DMS79 (cell line): ENCODE measurements around the gene SHPK.
A peak's percentile ranks its signal among the peaks of the same experiment; 100 is the strongest.
"Not testable (repeated sequence)": the region's sequence is repeated elsewhere in the genome, so short reads cannot be mapped to it uniquely, and the experiment has no call there.

ENCODE experiments used
- DNase-seq: peaks from one replicate; lab custom pipeline; 2025; lab: John Stamatoyannopoulos, UW

Gene SHPK

GRCh38 chr17:3590231-3590630 lies 45.8 kb downstream of the SHPK start:
- peak; percentile 33 for DNase-seq

GRCh38 chr17:3589784-3590183 lies 46.3 kb downstream of the SHPK start:
- DNase-seq = no peak

DNA sequence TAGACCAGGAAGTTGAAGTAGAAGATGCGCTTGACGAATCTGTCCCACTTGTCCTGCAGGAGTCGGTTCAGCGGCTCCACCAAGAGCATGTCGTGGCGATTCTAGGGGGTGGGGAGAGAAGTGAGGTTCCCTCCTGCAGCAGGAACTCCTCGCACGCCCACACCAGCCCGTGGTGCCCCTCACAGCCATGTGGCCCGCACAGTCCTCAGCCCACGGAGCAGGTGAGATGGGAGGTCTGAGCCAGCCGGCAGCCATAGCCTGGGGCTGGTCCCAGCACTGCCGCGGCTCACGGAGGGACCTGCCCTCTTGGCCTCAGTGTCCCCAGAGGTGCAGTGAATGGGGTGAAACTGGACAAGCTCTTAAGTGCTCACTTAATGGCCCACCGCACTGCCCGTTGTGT lies 50.2 kb downstream of the SHPK start:
- DNase-seq = no peak

DNA sequence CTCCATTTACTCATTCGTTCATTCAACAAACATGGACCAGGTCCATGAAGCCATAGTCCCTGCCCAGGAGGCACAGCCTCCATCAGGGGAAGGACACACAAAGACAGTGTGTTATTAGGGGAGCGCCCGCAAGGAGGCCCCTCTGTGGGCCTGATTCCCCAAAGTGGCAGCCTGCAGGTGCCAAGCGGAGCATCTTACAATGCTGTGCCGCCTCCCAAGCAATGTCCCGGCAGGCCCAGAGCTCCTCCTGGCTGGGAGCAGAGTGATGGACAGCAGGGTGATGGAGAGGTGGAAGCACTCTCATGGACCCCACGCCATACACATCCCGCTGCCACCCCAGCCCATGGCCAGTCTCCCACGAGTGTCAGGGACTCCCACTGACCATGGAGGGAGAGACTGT lies 52.6 kb downstream of the SHPK start:
- DNase-seq = no peak

DNA sequence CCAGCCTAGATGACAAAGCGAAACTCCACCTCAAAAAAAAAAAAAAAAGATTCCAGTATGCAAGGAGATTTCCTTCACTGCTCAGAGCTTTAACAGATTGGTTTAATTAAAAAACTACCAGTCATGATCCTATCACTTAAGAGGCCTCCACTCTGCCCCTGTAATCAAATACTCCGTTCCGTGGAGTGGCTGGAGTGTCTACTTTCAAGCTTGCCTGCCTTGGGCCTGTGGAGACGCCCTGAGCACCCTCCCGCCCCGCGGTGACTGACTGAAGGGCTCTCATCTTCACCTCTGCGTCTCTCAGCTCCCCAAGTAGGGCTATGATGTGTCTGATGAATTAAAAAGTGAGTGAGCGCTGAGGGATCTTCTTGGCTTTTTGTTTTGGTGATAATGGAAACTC lies 53.1 kb downstream of the SHPK start:
- peak; percentile 91 for DNase-seq

- not testable (repeated sequence) for DNase-seq
Observed at GRCh38 chr17:3578667-3579066, 57.4 kb downstream of the SHPK start.

DNA sequence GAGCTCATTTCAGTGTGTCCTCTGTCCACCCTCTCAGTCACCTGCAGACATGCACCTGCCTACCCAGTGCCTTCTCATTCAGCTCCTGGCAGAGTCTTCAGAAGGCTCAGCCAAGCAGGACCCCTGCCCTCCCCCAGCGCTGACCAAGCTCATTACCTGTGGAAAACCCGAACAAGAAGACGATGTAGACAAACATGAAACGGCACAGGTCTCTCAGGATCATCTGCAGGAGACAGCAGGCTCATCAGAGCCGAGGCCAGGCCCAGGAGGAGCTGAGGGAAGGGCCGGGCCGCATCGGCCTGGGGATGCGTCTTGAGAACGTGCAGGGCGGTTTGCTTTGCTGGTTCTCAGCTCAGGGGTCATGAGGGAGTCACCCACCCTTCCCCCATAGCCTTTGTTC lies 59.1 kb downstream of the SHPK start:
- no peak for DNase-seq

DNA sequence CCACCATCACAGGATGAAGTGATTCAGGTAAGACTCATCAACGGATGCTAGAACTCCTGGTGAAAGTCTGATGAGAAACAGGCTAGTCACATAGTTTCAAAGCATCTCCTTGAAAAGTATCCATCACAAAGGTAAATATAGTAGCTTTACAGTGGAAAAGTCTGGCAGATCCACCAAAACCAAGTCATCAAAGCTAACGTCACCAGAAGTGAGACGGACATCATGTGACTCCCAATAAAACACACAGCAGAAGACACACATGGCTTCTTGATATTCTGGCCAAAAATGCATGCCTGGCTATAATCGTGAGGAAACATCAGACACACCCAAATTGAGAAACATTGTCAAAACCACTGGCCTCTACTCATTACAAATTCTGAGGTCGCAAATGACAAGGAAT lies 60.5 kb downstream of the SHPK start:
- DNase-seq = no peak

- no peak for DNase-seq
Observed at GRCh38 chr17:3574231-3574630, 61.8 kb downstream of the SHPK start.

- DNase-seq = no peak
Observed at GRCh38 chr17:3573246-3574100, 62.6 kb downstream of the SHPK start.

GRCh38 chr17:3572231-3572630 lies 63.8 kb downstream of the SHPK start:
- no peak for DNase-seq

- DNase-seq = peak; percentile 69
Observed at GRCh38 chr17:3571043-3571900, 64.8 kb downstream of the SHPK start.

DNA sequence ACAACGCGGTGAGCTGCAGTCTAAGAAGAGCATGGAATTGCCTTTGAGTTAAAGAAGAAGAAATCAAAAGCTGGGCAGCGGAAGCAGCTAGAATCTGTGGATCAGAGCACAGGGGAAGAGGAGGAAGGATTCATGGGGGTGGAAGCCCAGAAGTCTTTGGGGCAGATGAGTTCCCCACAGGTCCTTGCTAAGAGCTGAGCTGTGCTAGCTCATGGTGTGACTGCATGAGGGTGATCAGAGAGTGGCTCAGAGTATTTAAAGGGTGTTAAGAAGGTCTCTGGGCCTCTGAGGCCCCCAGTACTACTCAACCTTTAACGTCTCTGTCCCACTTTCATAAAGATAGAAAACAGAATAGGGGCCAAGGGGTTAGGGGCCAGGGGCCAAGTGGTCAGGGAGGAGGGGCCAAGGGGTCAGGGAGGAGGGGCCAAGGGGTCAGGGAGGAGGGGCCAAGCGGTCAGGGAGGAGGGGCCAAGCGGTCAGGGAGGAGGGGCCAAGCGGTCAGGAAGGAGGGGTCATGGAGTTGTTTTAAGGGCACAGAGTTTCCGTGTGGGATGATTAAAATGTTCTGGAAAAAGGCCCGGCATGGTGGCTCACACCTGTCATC lies 66.4 kb downstream of the SHPK start:
- no peak for DNase-seq

GRCh38 chr17:3566551-3566950 lies 69.5 kb downstream of the SHPK start:
- no peak for DNase-seq

GRCh38 chr17:3565143-3565542 lies 70.9 kb downstream of the SHPK start:
- DNase-seq = no peak

DNA sequence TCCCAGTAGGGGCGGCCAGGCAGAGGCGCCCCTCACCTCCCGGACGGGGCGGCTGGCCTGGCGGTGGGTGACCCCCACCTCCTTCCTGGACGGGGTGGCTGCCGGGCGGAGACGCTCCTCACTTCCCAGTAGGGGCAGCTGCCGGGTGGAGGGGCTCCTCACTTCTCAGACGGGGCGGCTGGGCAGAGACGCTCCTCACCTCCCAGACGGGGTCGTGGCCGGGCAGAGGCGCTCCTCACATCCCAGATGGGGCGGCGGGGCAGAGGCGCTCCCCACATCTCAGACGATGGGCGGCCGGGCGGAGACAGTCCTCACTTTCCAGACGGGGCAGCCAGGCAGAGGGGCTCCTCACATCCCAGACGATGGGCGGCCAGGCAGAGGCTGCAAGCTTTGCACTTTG lies 71.8 kb downstream of the SHPK start:
- DNase-seq = not testable (repeated sequence)

- DNase-seq = no peak
Observed at GRCh38 chr17:3559270-3559645, 76.8 kb downstream of the SHPK start.

DNA sequence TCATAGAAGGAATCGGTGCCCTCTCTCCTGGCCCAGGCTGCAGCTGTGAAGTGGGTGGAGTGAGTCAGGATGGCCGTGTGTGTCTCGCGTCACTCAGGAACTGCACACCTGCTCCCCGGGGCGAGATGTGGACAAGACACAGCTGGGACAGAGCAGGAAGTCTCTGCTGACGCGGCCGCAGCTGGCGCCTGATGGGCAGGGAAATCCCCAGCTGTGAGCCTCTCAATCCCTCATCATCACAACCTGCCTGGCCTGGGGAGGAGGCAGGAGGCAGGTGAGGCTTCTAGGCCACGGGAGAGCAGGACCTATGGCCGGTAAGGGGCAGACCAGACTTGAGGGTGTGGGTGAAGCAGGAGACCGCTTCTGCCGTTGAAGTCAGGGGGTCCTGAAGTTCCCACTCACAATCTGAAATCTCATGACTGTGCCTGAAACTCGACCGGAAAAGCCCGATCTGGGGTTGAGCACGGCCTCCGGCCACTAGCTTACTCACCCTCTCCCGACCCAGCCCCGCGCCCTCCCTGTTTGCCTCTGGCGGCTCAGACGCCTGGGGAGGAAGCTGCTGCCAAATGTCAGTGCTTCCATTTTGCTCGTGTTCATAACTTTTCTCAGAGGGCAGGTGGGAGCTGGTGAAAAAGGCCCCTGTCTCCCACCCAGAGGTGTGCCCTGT lies 77.3 kb downstream of the SHPK start:
- DNase-seq = no peak
